Coronary artery (tissue), 2 donors: ENCODE measurements around the gene TAS2R60.

Experiments used
- DNase-seq: peaks from one replicate; pipeline ENCODE4 v3.0.0-alpha.2; 2017; ENCODE audit warnings: low spot score
- H3K27ac ChIP-seq, 2 donors: fragments of 200-600 bp; sonication (generic); one replicate each; pipeline ENCODE4 v1.5.1; 2016 to 2019
- H3K4me3 ChIP-seq: fragments of 200-600 bp; sonication (generic); 2 replicates; pipeline ENCODE4 v1.5.1; 2016; ENCODE audit warnings: mild to moderate bottlenecking, moderate library complexity
- CTCF ChIP-seq: fragments of 200-600 bp; sonication (generic); IDR thresholded peaks from one replicate; pipeline ENCODE4 v1.5.1; 2019; ENCODE audit warnings: antibody characterized with exemption

TAS2R60 gene

GRCh38 chr7:143435266-143435665 lies 8.0 kb upstream of the TAS2R60 start:
- DNase-seq, result no peak
- Histone ChIP-seq H3K4me3 (no peak overlapping the region), H3K27ac (no peak overlapping the region)
- TF ChIP-seq CTCF, result no peak

- no peak for TF ChIP-seq CTCF
- no peak overlapping the region for H3K4me3 ChIP-seq
- no peak overlapping the region for H3K27ac ChIP-seq
- no peak for DNase-seq
These were observed 6.8 kb upstream of the TAS2R60 start for GRCh38 chr7:143436325-143436946.

- no peak for DNase-seq
These were observed 5.7 kb upstream of the TAS2R60 start for GRCh38 chr7:143437578-143437977.

GRCh38 chr7:143439866-143440265 lies 3.4 kb upstream of the TAS2R60 start:
- Histone ChIP-seq H3K4me3 (no peak overlapping the region), H3K27ac (no peak overlapping the region)
- no peak for TF ChIP-seq CTCF
- DNase-seq, result no peak

More at GRCh38 chr7:143437578-143437977, 5.7 kb upstream of the TAS2R60 start:
- no peak overlapping the region for H3K4me3 ChIP-seq
- TF ChIP-seq CTCF, result no peak
- H3K27ac ChIP-seq, result no peak overlapping the region

- DNase-seq, result no peak
- no peak for TF ChIP-seq CTCF
- H3K27ac ChIP-seq, result no peak overlapping the region
- H3K4me3 ChIP-seq, result no peak overlapping the region
These were observed 970 bp downstream of the TAS2R60 start for GRCh38 chr7:143444063-143444782.

- DNase-seq, result no peak
- no peak for TF ChIP-seq CTCF
- H3K27ac ChIP-seq, result no peak overlapping the region
- no peak overlapping the region for H3K4me3 ChIP-seq
These were observed 1.5 kb downstream of the TAS2R60 start for GRCh38 chr7:143444785-143445184.

- no peak overlapping the region for H3K27ac ChIP-seq
- DNase-seq, result no peak
- TF ChIP-seq CTCF, result no peak
- no peak overlapping the region for H3K4me3 ChIP-seq
These were observed 4.2 kb downstream of the TAS2R60 start for GRCh38 chr7:143447466-143447865.
